Esophagus muscularis mucosa (tissue), 4 donors: ENCODE data around the gene KCNJ6. TPM values are rescaled to one million over a fixed set of nuclear protein-coding genes. Genes with fewer than 3 reads are reported as not detected.
"Not testable (repeated sequence)": the region's sequence is repeated elsewhere in the genome, so short reads cannot be mapped to it uniquely, and the experiment has no call there.

Experiments
- DNase-seq: peaks from one replicate; pipeline ENCODE4 v3.0.0-alpha.2; 2017; ENCODE audit errors: extremely low spot score
- H3K27ac ChIP-seq, 4 donors: fragments of 200-600 bp; sonication (generic); replicated peaks in 1 of 4; 1 replicate in 3 of 4; 2 replicates in 1 of 4; pipeline ENCODE4 v1.5.1; 2016 to 2019; ENCODE audit warnings: mild to moderate bottlenecking in 1 of 4
- H3K27me3 ChIP-seq, 4 donors: fragments of 200-600 bp; sonication (generic); one replicate each; pipeline versions ENCODE4 v1.5.1 to v1.6.0; 2016 to 2019
- H3K36me3 ChIP-seq, 4 donors: fragments of 200-600 bp; sonication (generic); one replicate each; pipeline ENCODE4 v1.5.1; 2016 to 2019
- H3K4me1 ChIP-seq, 4 donors: fragments of 200-600 bp; sonication (generic); one replicate each; pipeline ENCODE4 v1.5.1; 2016 to 2019
- H3K4me3 ChIP-seq, 4 donors: fragments of 200-600 bp; sonication (generic); 1 replicate in 2 of 4; 2 replicates in 2 of 4; pipeline ENCODE4 v1.5.1; 2016 to 2019; ENCODE audit warnings: mild to moderate bottlenecking in 4 of 4, moderate library complexity in 1 of 4
- H3K9me3 ChIP-seq, 4 donors: fragments of 200-600 bp; sonication (generic); 1 replicate in 3 of 4; 2 replicates in 1 of 4; pipeline ENCODE4 v1.5.1; 2016 to 2019
- CTCF ChIP-seq, 3 experiments: fragments of 200-600 bp in 2 of 3; fragments of 450-650 bp in 1 of 3; sonication (generic) in 2 of 3; IDR thresholded peaks; one replicate each; pipeline ENCODE4 v1.5.1; 2017 to 2019; ENCODE audit warnings: antibody characterized with exemption in 3 of 3, mild to moderate bottlenecking in 2 of 3, moderate library complexity in 1 of 3
- EP300 ChIP-seq: sonication (generic); formaldehyde crosslinking; IDR thresholded peaks from one replicate; pipeline ENCODE4 v1.6.1; 2017; ENCODE audit warnings: antibody characterized with exemption
- POLR2A ChIP-seq: fragments of 450-650 bp; IDR thresholded peaks from one replicate; pipeline ENCODE4 v1.6.1; 2017; ENCODE audit warnings: antibody characterized with exemption, moderate library complexity, mild to moderate bottlenecking, low read depth
- POLR2AphosphoS5 ChIP-seq, 2 donors: sonication (generic); formaldehyde crosslinking; IDR thresholded peaks; one replicate each; pipeline ENCODE4 v1.6.1; 2017; ENCODE audit warnings: antibody characterized with exemption in 2 of 2
- WGBS: methylation state at CpG from one replicate; pipeline ENCODE4 v1.1.5; 2018; 5-methylcytosine and 5-hydroxymethylcytosine counted together
- intact Hi-C: fragments of 100-400 bp; cut with DNase I; formaldehyde crosslinking; loops from one replicate; pipeline ENCODE4 v1.15.1; 2023
- total RNA-seq, 4 donors: library from RNA; depleted of rRNA; stranded (reverse); fragments of >200 nt; gene quantifications; one replicate each; pipeline versions ENCODE4 v1.1.0 to v1.2.1, GENCODE V29; 2016

The KCNJ6 gene
- total RNA-seq, 4 donors from 2014 or later, result under 0.01 TPM; not detected in 2

- peaks cover 0 to 16% (median 10%) of the 10 kb centered on the region in 4 donors for H3K9me3 ChIP-seq
- 61% methylated on average over 8 of the region's 9 CpGs for WGBS
- H3K27ac ChIP-seq, result no peak overlapping the region
- no peak for DNase-seq
- H3K4me1 ChIP-seq, result no peaks in the 10 kb centered on the region
- peaks cover 0 to 4% (median 0%) of the 10 kb centered on the region in 4 donors for H3K27me3 ChIP-seq
- intact Hi-C loops, result no loop called here
- no peak for TF ChIP-seq POLR2A
- no peak overlapping the region for H3K4me3 ChIP-seq
- H3K36me3 ChIP-seq, result no peaks in the 10 kb centered on the region
These were observed 21.4 kb upstream of the KCNJ6 start for GRCh38 chr21:37937668-37938067.

- Histone ChIP-seq H3K9me3 (peaks cover 0 to 20% (median 11%) of the 10 kb centered on the region in 4 donors), H3K4me1 (no peaks in the 10 kb centered on the region), H3K27me3 (peaks cover 0 to 4% (median 0%) of the 10 kb centered on the region in 4 donors), H3K4me3 (no peak overlapping the region), H3K36me3 (no peaks in the 10 kb centered on the region), H3K27ac (no peak overlapping the region)
- TF ChIP-seq POLR2A (no peak), EP300 (no peak), POLR2AphosphoS5 (IDR thresholded peaks at IDR 0.05) (no peak), CTCF (IDR thresholded peaks at IDR 0.05) (no peak)
- DNase-seq, result no peak
- WGBS, result 90% methylated on average over 4 of the region's 4 CpGs
- intact Hi-C loops, result no loop called here
These were observed 19.9 kb upstream of the KCNJ6 start for GRCh38 chr21:37936010-37936785.

GRCh38 chr21:37932936-37933335, 16.7 kb upstream of the KCNJ6 start:
- H3K4me1 ChIP-seq, result no peaks in the 10 kb centered on the region
- H3K27ac ChIP-seq, result no peak overlapping the region
- H3K36me3 ChIP-seq, result no peaks in the 10 kb centered on the region
- no peak for DNase-seq
- TF ChIP-seq CTCF (IDR thresholded peaks at IDR 0.05) (no peak), POLR2AphosphoS5 (IDR thresholded peaks at IDR 0.05) (no peak), EP300 (no peak), POLR2A (no peak)
- peaks cover 0 to 4% (median 0%) of the 10 kb centered on the region in 4 donors for H3K27me3 ChIP-seq
- peaks cover 0 to 14% (median 11%) of the 10 kb centered on the region in 4 donors for H3K9me3 ChIP-seq
- 89% methylated on average over 2 of the region's 2 CpGs for WGBS
- no peak overlapping the region for H3K4me3 ChIP-seq
- intact Hi-C loops, result no loop called here

- H3K4me1 ChIP-seq, result no peaks in the 10 kb centered on the region
- 72% methylated on average over 3 of the region's 3 CpGs for WGBS
- TF ChIP-seq EP300 (no peak), CTCF (IDR thresholded peaks at IDR 0.05) (no peak)
These were observed 11.5 kb upstream of the KCNJ6 start for GRCh38 chr21:37927711-37928110.

GRCh38 chr21:37921091-37921490, 4.8 kb upstream of the KCNJ6 start:
- Histone ChIP-seq H3K27me3 (peaks cover 0 to 62% (median 10%) of the 10 kb centered on the region in 4 donors), H3K27ac (no peak overlapping the region), H3K9me3 (no peaks in the 10 kb centered on the region), H3K36me3 (no peaks in the 10 kb centered on the region), H3K4me1 (peaks cover 4 to 8% (median 6%) of the 10 kb centered on the region in 4 donors), H3K4me3 (no peak overlapping the region)
- intact Hi-C loops, result no loop called here
- TF ChIP-seq POLR2AphosphoS5 (IDR thresholded peaks at IDR 0.05), result no peak
- TF ChIP-seq EP300, result no peak
- no peak for TF ChIP-seq CTCF (IDR thresholded peaks at IDR 0.05)
- no peak for TF ChIP-seq POLR2A
- no peak for DNase-seq
- whole genome bisulfite sequencing, result 69% methylated on average over 3 of the region's 3 CpGs

More at GRCh38 chr21:37927711-37928110, 11.5 kb upstream of the KCNJ6 start:
- H3K36me3 ChIP-seq, result no peaks in the 10 kb centered on the region
- peaks cover 0 to 2% (median 0%) of the 10 kb centered on the region in 4 donors for H3K27me3 ChIP-seq
- no peak overlapping the region for H3K4me3 ChIP-seq
- no peak for DNase-seq
- intact Hi-C loops, result no loop called here
- no peak overlapping the region for H3K27ac ChIP-seq
- H3K9me3 ChIP-seq, result peaks cover 0 to 4% (median 1%) of the 10 kb centered on the region in 4 donors

- intact Hi-C loops, H3K4me3 ChIP-seq, H3K27ac ChIP-seq, H3K9me3 ChIP-seq, H3K36me3 ChIP-seq, DNase-seq: not testable (repeated sequence)
- 74% methylated on average over 8 of the region's 8 CpGs for WGBS
- H3K4me1 ChIP-seq, result peaks cover 12 to 14% (median 13%) of the 10 kb centered on the region in 4 donors
- H3K27me3 ChIP-seq, result peaks cover 0 to 70% (median 18%) of the 10 kb centered on the region in 4 donors
These were observed 4.0 kb upstream of the KCNJ6 start for GRCh38 chr21:37920302-37920701.
